ENCODE data around the gene KCNA10.
A peak's percentile ranks its signal among the peaks of the same experiment; 100 is the strongest.
"Not testable (repeated sequence)": the region's sequence is repeated elsewhere in the genome, so short reads cannot be mapped to it uniquely, and the experiment has no call there.

The KCNA10 gene

DNA sequence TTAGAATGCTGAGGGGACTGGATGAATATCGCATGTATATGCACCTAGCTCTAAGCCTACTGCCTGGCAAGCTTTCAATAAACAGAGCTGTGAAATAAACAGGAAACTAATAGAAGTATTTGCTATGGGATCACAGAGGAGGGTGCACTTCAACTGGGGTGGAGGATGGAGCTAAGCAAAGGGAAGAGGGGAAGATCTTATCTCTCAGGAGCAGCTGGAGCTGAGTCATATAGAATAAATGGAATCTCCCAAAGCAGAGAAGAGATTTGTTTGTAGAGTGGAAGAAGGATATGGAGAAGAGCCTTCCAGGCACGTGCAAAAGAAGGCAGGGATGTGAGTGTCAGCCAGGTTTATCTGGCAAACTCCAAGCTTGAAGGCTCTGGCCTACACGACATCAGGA is 17.0 kb upstream of the KCNA10 start:
- DNase-seq (ENCODE audit: low read depth in 2 of 2, low spot score in 1 of 2), result no peak

- no peak for DNase-seq (ENCODE audit: low read depth in 2 of 2, low spot score in 1 of 2)
These were observed 14.3 kb upstream of the KCNA10 start for GRCh38 chr1:110533230-110533629.

DNA sequence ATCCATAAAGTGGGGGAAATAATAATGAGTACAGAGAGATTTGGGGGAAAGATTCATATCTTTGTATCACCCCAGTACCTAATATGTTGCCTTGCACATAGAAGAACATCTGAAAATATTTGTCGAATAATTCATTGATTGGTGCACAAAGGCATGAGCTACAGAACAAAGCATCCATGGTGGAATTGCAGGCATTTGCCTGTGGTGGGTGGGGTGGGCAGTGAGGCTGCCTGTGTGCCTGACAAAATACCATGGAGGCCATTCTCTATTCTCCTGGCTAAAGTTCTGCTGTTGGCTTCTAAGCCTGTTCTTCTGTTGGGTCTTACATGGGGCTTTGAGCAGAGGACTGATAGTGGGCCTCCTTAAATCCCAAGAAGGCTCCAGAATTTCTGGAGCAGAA is 10.0 kb upstream of the KCNA10 start:
- no peak for DNase-seq (ENCODE audit: low read depth in 2 of 2, low spot score in 1 of 2)

GRCh38 chr1:110526201-110526780 is 7.3 kb upstream of the KCNA10 start:
- no peak for DNase-seq (ENCODE audit: low read depth in 2 of 2, low spot score in 1 of 2)

DNA sequence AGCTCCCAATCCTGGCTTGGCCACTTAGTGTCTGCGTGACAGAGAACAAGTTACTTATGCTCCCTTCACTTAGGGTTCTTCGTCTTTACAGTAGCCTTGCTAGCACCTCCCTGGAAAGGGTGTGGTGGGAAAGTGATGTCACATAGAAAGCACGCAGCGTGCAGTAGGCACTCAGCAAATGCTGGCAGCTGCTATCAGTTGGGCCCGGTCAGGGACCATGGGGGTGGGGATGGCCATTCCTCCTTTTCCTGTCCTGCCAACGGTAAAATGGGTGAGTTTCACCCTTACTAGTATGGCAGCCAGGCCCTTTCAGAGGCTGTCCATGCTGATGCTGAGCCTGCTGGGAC is 6.2 kb upstream of the KCNA10 start:
- no peak for DNase-seq (ENCODE audit: low read depth in 2 of 2, low spot score in 1 of 2)

DNA sequence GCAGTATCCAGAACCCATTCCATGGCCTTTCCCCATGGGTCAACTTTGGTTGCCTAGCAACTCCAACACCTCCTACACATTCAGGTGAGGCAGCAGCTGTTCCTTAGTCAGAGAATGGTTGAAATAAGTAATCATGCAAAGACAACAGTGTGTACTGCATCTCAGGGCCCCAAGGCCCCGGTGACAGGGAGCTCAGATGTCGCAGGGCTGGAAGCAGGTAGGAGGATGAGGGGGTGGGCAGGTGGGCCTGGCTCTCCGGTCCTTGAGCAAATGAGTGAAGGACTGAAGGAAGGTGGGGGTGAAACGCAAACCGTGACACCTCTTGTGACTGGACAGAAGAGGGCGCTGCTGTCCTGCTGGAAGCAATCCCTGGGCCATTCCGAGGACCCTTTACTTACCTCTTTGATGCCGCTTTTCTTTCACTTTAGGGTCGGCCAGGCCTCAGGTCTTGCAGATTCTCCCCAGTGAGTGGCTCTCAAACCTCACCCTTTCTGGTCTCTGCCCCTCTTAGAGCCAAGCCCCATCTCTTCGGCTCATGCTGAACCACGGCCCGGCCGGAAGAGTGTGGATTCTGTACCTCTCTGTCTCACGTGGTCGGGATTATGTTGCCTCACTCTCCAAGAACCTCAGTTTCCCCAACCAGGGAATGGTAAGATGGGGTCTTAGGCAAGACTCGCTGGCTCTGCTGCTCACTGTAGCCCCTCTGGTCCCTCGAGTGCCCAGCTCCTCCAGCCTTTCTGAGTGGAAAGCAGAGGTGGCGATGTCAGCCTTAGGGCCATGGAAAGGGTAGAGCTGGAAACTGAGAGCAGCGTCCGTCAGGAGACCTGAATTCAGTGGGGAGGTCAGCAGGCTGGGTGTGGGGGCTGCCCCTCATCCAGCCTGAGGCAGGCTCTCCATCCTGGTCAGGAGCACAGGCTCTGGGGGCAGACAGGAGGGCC is 5.6 kb upstream of the KCNA10 start:
- DNase-seq (ENCODE audit: low read depth in 2 of 2, low spot score in 1 of 2), result peak in 1 of 2 donors; percentile 17

DNA sequence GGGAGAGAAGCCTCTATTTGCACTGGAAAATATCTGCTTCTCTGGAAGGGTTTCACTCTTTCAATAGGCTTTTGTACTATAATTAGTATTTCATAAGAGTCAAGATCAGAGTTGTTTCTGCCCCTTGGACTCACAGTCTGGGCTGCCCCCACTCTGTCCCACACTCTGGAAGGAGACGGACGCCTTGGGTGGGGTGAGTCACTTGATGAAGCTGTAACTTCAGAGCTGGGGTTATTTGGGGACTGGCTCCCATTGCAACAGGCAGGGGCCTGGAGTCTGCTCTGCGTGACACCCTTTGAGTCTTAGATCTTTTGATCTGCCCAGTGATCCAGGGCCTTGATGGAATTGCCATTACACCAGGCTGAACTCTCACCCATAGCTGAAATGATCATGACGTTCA is 4.0 kb upstream of the KCNA10 start:
- DNase-seq (ENCODE audit: low read depth in 2 of 2, low spot score in 1 of 2), result no peak

DNA sequence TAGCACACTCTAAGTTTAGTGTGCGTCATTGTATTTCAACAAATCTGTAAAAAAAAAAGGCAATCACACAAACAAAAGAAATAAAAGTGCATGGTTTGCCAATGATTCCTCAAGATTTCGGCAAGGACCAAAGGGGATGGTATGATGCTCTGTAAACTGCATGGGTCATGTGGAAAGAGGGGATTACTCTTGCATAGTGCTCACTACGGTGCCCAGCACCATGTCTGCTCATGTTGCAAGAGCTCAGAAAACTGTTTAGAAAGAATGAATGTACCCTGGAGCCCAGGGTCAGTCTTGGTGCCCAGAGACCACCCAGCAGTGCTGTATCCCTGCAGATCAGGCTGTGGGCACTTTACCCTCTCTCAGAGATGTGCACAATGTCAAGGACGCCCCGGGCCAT is 3.6 kb upstream of the KCNA10 start:
- no peak for DNase-seq (ENCODE audit: low read depth in 2 of 2, low spot score in 1 of 2)

DNA sequence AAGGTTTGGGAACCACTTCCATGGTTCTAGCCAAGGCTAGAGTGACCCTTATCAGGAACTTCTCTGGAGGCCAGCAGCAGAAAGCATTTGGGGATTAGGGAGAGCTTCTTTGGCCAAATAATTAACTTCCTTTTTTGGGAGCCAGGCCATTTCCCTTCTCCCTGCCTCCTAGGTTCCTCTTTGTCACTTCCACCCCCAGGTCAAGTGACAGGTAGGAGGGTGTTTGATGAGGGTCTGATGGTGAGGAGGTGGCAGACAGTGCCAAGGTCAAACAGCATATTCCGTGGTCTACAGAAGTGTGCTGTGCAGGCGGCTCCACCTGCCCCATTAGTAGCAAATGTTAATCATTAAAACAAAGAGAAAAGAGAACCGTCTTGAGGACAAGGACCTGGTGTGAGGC is 1.9 kb upstream of the KCNA10 start:
- DNase-seq (ENCODE audit: low read depth in 2 of 2, low spot score in 1 of 2), result no peak

- no peak for DNase-seq (ENCODE audit: low read depth in 2 of 2, low spot score in 1 of 2)
These were observed 3.1 kb downstream of the KCNA10 start for GRCh38 chr1:110515891-110516290.

GRCh38 chr1:110515041-110515440 is 3.9 kb downstream of the KCNA10 start:
- no peak for DNase-seq (ENCODE audit: low read depth in 2 of 2, low spot score in 1 of 2)

DNA sequence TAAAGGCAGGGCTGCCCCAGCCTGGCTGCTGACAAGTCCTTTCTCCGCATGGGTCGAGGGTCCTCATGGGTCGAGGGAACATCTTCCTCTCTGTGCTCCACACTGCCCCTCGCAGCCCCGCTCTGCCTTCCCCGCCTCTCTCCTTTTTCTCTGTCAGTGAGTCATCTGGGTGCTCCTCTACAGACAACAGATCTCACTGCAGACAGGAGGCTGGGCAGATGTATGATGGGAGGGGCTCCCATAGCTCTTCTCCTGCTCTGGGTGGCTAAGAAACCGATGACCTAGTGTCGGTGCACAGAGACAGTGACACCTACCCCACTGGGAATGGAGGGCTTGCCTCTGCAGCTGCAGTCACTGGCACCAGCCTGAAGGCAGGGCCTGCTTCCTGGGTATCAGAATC is 5.5 kb downstream of the KCNA10 start:
- no peak for DNase-seq (ENCODE audit: low read depth in 2 of 2, low spot score in 1 of 2)

- no peak for DNase-seq (ENCODE audit: low read depth in 2 of 2, low spot score in 1 of 2)
These were observed 7.5 kb downstream of the KCNA10 start for GRCh38 chr1:110511436-110511835.

DNA sequence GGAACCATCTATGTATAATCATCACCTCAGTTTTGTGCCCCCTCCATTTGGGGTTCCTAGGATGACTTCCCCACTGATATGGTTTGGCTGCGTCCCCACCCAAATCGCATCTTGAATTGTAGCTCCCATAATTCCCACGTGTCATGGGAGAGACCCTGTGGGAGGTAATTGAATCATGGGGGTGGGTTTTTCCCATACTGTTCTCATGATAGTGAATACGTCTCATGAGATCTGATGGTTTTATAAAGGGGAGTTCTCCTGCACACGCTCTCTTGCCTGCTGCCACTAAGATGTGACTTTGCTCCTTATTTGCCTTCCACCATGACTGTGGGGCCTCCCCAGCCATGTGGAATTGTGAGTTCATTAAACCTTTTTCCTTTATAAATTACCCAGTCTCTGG is 8.1 kb downstream of the KCNA10 start:
- DNase-seq (ENCODE audit: low read depth in 2 of 2, low spot score in 1 of 2), result not testable (repeated sequence)

DNA sequence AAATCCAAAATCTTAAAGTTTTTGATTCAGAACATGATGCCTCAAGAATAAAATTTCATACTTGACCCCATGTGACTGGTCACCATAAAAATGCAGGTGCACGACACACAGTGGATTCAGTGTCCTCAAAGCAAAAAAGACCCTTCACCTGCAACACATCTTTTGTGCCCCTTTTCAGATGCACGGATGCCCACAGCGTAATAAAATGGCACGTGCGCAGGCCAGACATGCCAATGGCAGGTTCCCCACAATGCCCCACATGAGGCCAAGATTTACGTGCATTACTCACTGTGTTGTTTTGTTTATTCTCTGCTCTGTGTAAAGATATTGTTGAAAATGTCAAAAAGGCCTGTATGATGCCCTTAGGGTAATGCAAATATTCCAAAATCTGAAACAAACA is 9.3 kb downstream of the KCNA10 start:
- no peak for DNase-seq (ENCODE audit: low read depth in 2 of 2, low spot score in 1 of 2)

DNA sequence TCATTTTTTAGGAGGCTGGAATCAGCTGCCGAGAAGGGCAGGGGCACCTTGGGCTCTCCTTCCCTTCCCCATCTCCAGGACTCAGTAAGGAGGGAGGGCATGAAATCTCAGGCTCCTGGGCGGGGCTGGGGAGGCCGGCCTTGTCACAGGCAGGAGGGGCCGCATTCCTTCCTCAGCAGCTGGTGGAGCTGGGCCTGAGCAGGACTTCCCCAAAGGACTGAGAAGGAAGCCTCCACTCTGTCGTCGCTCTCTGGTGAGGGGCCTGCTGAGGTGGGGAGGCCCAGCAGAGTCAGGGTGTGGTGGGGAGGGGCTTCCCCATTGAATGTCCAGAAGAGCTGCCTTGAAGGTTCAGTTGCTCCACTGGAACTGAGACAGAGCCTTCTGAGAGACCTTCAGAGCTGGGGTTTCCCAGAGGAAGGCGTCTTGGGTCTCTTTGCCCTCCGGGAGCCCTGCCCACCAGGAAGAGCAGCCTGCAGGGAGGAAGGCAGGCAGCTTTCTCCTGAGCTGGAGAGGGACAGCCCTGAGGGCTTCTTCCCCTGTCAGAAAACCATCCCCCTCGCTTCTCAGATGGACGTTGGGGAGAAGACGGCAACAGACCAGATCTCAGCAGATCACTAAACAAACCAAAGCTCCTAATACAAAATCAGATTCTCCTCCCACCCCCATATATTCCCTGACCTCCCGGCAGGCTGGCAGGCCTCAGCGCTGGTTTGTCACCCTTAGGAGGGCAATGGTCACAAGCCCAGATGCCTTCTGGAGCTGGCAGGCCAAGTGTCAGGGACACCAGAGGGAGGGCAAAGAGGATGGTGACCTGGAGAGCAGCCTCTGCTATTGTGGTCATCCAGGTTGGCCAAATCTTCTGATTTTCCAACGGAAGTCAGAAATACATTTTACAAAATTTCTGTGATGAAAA is 10.7 kb downstream of the KCNA10 start:
- no peak for DNase-seq (ENCODE audit: low read depth in 2 of 2, low spot score in 1 of 2)

GRCh38 chr1:110506541-110506940 is 12.4 kb downstream of the KCNA10 start:
- DNase-seq (ENCODE audit: low read depth in 2 of 2, low spot score in 1 of 2), result no peak

GRCh38 chr1:110505596-110505995 is 13.4 kb downstream of the KCNA10 start:
- DNase-seq (ENCODE audit: low read depth in 2 of 2, low spot score in 1 of 2), result no peak

DNA sequence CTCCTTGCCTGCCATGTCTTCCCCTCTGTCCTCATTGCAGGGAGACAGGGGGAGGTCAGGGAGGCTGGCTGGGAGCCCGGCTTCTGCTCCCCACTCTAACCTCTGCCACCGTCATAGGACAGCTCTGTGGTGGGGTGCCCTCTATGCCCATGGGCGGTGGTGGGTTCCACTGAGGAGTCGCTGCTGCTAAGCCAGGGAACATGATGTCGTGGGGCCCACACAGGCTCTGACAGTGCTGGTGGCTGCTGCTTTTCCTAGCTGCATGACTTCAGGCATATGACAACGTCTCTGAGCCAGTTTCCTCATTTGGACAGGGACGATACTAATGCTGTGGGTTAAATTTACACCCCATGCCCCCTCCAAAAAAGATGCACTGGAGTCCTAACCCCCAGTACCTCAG is 14.7 kb downstream of the KCNA10 start:
- DNase-seq (ENCODE audit: low read depth in 2 of 2, low spot score in 1 of 2), result no peak

GRCh38 chr1:110503471-110503870 is 15.5 kb downstream of the KCNA10 start:
- no peak for DNase-seq (ENCODE audit: low read depth in 2 of 2, low spot score in 1 of 2)

GRCh38 chr1:110502402-110503151 is 16.4 kb downstream of the KCNA10 start:
- DNase-seq (ENCODE audit: low read depth in 2 of 2, low spot score in 1 of 2), result no peak
